GM12878 (cell line): ENCODE results near the gene PPM1J. TPM values are rescaled to one million over a fixed set of nuclear protein-coding genes. Genes with fewer than 3 reads are reported as not detected.

Source experiments
- CBX3 ChIP-seq: fragments of 200-600 bp; sonication (generic); IDR thresholded peaks from 2 replicates; pipeline ENCODE4 v1.6.1; 2016; ENCODE audit warnings: low read depth, borderline replicate concordance
- CHD1 ChIP-seq: IDR thresholded peaks from 2 replicates; pipeline ENCODE4 v1.6.1; 2012; ENCODE audit warnings: low read depth, low read length, improper control_type of control experiment
- CREB1 ChIP-seq: IDR thresholded peaks from 2 replicates; pipeline ENCODE4 v1.6.1; 2012; ENCODE audit warnings: low read depth, mild to moderate bottlenecking, inconsistent platforms
- E2F4 ChIP-seq: IDR thresholded peaks from 2 replicates; pipeline ENCODE4 v1.6.1; 2012; ENCODE audit warnings: low read depth, low read length, improper control_type of control experiment
- EZH2 ChIP-seq: IDR thresholded peaks from 2 replicates; pipeline ENCODE4 v1.6.1; 2012; ENCODE audit warnings: low read depth, mild to moderate bottlenecking, control low read depth, inconsistent platforms, low read length, borderline replicate concordance; ENCODE audit not compliant: control insufficient read depth
- FOS ChIP-seq: IDR thresholded peaks from 3 replicates; pipeline ENCODE4 v1.6.1; 2011; ENCODE audit warnings: borderline replicate concordance; ENCODE audit not compliant: insufficient read length; ENCODE audit errors: extremely low read depth
- HDGF ChIP-seq: fragments of 450-650 bp; IDR thresholded peaks from 2 replicates; pipeline ENCODE4 v1.6.1; 2016; ENCODE audit warnings: antibody characterized with exemption
- IRF3 ChIP-seq: fragments of 450-650 bp; IDR thresholded peaks from 2 replicates; pipeline ENCODE4 v1.6.1; 2014; ENCODE audit warnings: mild to moderate bottlenecking
- IRF5 ChIP-seq: fragments of 450-650 bp; IDR thresholded peaks from 2 replicates; pipeline ENCODE4 v1.6.1; 2017; ENCODE audit warnings: borderline replicate concordance
- KAT2A ChIP-seq: conservative IDR thresholded peaks from 2 replicates; pipeline ENCODE4 v1.6.1; 2011; ENCODE audit warnings: low read depth, low read length; ENCODE audit not compliant: control insufficient read depth
- KDM1A ChIP-seq: fragments of 200-600 bp; sonication (generic); IDR thresholded peaks from 2 replicates; pipeline ENCODE4 v1.6.1; 2016; ENCODE audit warnings: borderline replicate concordance
- MEF2B ChIP-seq: fragments of 450-650 bp; IDR thresholded peaks from 2 replicates; pipeline ENCODE4 v1.6.1; 2018; ENCODE audit warnings: mild to moderate bottlenecking, moderate library complexity; ENCODE audit not compliant: partially characterized antibody, poor library complexity, severe bottlenecking
- MTA3 ChIP-seq: IDR thresholded peaks from 2 replicates; pipeline ENCODE4 v1.6.1; 2012; ENCODE audit warnings: low read length, inconsistent platforms, borderline replicate concordance
- NFIC ChIP-seq: IDR thresholded peaks from 2 replicates; pipeline ENCODE4 v1.6.1; 2012; ENCODE audit warnings: low read depth, mild to moderate bottlenecking, inconsistent platforms, low read length, moderate library complexity
- NR2C1 ChIP-seq: fragments of 450-650 bp; IDR thresholded peaks from 2 replicates; pipeline ENCODE4 v1.6.1; 2017; ENCODE audit warnings: antibody characterized with exemption, mild to moderate bottlenecking, moderate library complexity
- POLR2AphosphoS5 ChIP-seq: IDR thresholded peaks from 2 replicates; pipeline ENCODE4 v1.6.1; 2011; ENCODE audit warnings: mild to moderate bottlenecking, low read length, inconsistent platforms
- PRDM15 ChIP-seq: fragments of 450-650 bp; formaldehyde crosslinking; IDR thresholded peaks from 2 replicates; pipeline ENCODE4 v1.4.0; 2020; ENCODE audit warnings: mild to moderate bottlenecking, moderate library complexity
- RFX5 ChIP-seq: IDR thresholded peaks from 2 replicates; pipeline ENCODE4 v1.6.1; 2011; ENCODE audit warnings: low read depth, low read length, improper control_type of control experiment
- SMC3 ChIP-seq: IDR thresholded peaks from 2 replicates; pipeline ENCODE4 v1.6.1; 2011; ENCODE audit warnings: low read length, improper control_type of control experiment, borderline replicate concordance
- SUZ12 ChIP-seq: fragments of 200-600 bp; sonication (generic); IDR thresholded peaks from one replicate; pipeline ENCODE4 v1.6.1; 2018; ENCODE audit warnings: antibody characterized with exemption, mild to moderate bottlenecking; ENCODE audit not compliant: unreplicated experiment
- TAF1 ChIP-seq: IDR thresholded peaks from 2 replicates; pipeline ENCODE4 v1.6.1; 2011; ENCODE audit warnings: mild to moderate bottlenecking, low read depth, low read length, borderline replicate concordance
- TBL1XR1 ChIP-seq: IDR thresholded peaks from 2 replicates; pipeline ENCODE4 v1.6.1; 2012; ENCODE audit warnings: low read depth, low read length, improper control_type of control experiment
- WRNIP1 ChIP-seq: IDR thresholded peaks from 2 replicates; pipeline ENCODE4 v1.6.1; 2011; ENCODE audit warnings: low read depth, low read length, improper control_type of control experiment, borderline replicate concordance
- YY1 ChIP-seq: IDR thresholded peaks from 2 replicates; pipeline ENCODE4 v1.6.1; 2011; ENCODE audit warnings: low read depth, mild to moderate bottlenecking, low read length
- ZNF217 ChIP-seq: fragments of 450-650 bp; IDR thresholded peaks from 2 replicates; pipeline ENCODE4 v1.6.1; 2017; ENCODE audit warnings: antibody characterized with exemption, mild to moderate bottlenecking
- polyA plus RNA-seq, 11 experiments: library from polyadenylated mRNA; depleted of rRNA in 4 of 11; unstranded in 6 of 11; stranded (reverse) in 5 of 11; fragments of >200 nt; fragmentation: Nextera tagmentation in 4 of 11; fragmentation: Illumina TruSeq in 1 of 11; extraction: Ambion mirVana in 4 of 11; extraction: Trizol in 1 of 11; gene quantifications; 1 replicate in 1 of 11; 2 replicates in 10 of 11; pipeline versions ENCODE4 v1.2.1 to v1.2.3, GENCODE V29; 2011 to 2016; ENCODE audit warnings: inconsistent platforms in 2 of 11, missing spikeins in 2 of 11, low read depth in 1 of 11
- total RNA-seq, 4 experiments: library from RNA; depleted of rRNA in 3 of 4; stranded (reverse); fragments of >200 nt in 3 of 4; fragmentation: Illumina TruSeq in 1 of 4; extraction: Trizol in 1 of 4; gene quantifications; 2 replicates each; pipeline versions ENCODE4 v1.2.1 to v1.2.3, GENCODE V29; 2013 to 2021

The PPM1J gene
- total and polyA plus RNA-seq, 10 of the 15 experiments (the other 5 are each of a cell fraction or from before 2014, with no cell fraction given), result 0.07 to 1.8 (median 0.59) TPM; not detected in 1

- TF ChIP-seq IRF5 (no peak), WRNIP1 (no peak), KDM1A (no peak), CHD1 (no peak), SMC3 (peak; percentile 86), CBX3 (no peak), EZH2 (no peak), POLR2AphosphoS5 (no peak), TAF1 (no peak), PRDM15 (CRISPR knock-in tag) (no peak), NFIC (no peak), CREB1 (no peak), SUZ12 (no peak), E2F4 (no peak), MEF2B (peak; percentile 92), IRF3 (no peak), YY1 (peak; percentile 56; the same call in 1 of the 2 replicates), RFX5 (no peak), FOS (no peak), MTA3 (no peak), NR2C1 (no peak), TBL1XR1 (no peak), HDGF (no peak), ZNF217 (0 out of 2 replicates have a peak, but pooled peaks have one; percentile 36), KAT2A (no peak)
These were observed 7.7 kb downstream of the PPM1J start (continued) for GRCh38 chr1:112707221-112708001.
